ENCODE measurements around the gene GRAMD1B. TPM values are rescaled to one million over a fixed set of nuclear protein-coding genes. Genes with fewer than 3 reads are reported as not detected.
A peak's percentile ranks its signal among the peaks of the same experiment; 100 is the strongest.

The GRAMD1B gene
- total RNA-seq, 3 donors from 2014 or later = 3.2 to 4.4 (median 4.1) TPM

GRCh38 chr11:123580557-123581275 lies 150.6 kb downstream of the GRAMD1B start:
- Histone ChIP-seq H3K4me1 (ENCODE audit: low read depth) (peaks cover 2% of the 10 kb centered on the region), H3K9me3 (no peaks in the 10 kb centered on the region), H3K36me3 (ENCODE audit: low read depth) (no peaks in the 10 kb centered on the region), H3K4me3 (no peak overlapping the region)
- intact Hi-C loops (cut with DNase I, micrococcal nuclease) = loop anchor here (5.0 to 10.0 kb wide), 2 partner anchors 127 to 134 kb away; no protein-coding TSS in a partner anchor
- ATAC-seq (peak; percentile 97), DNase-seq (peak; percentile 66 to 84 (median 74))
- peak; percentile 98 for TF ChIP-seq CTCF (IDR thresholded peaks at IDR 0.05)

- DNase-seq (no peak), ATAC-seq (no peak)
- Histone ChIP-seq H3K36me3 (ENCODE audit: low read depth) (no peaks in the 10 kb centered on the region), H3K4me3 (no peak overlapping the region), H3K9me3 (no peaks in the 10 kb centered on the region), H3K4me1 (ENCODE audit: low read depth) (peaks cover 2% of the 10 kb centered on the region)
- no peak for TF ChIP-seq CTCF (IDR thresholded peaks at IDR 0.05)
- intact Hi-C loops (cut with DNase I, micrococcal nuclease) = loop anchor here (5.0 to 10.0 kb wide), 2 partner anchors 125 to 133 kb away; no protein-coding TSS in a partner anchor
These were observed 151.8 kb downstream of the GRAMD1B start for GRCh38 chr11:123581651-123582399.

- Histone ChIP-seq H3K4me3 (no peak overlapping the region), H3K36me3 (ENCODE audit: low read depth) (no peaks in the 10 kb centered on the region), H3K4me1 (ENCODE audit: low read depth) (peaks cover 9% of the 10 kb centered on the region), H3K9me3 (no peaks in the 10 kb centered on the region)
- intact Hi-C loops (cut with DNase I, micrococcal nuclease) = loop anchor here (5.0 to 10.0 kb wide), 2 partner anchors 124 to 132 kb away; no protein-coding TSS in a partner anchor
- TF ChIP-seq CTCF (IDR thresholded peaks at IDR 0.05) = no peak
- ATAC-seq = no peak
- no peak for DNase-seq
These were observed 153.0 kb downstream of the GRAMD1B start for GRCh38 chr11:123582992-123583504.

GRCh38 chr11:123584186-123584585 lies 154.1 kb downstream of the GRAMD1B start:
- intact Hi-C loops (cut with DNase I, micrococcal nuclease) = loop anchor here (5.0 to 10.0 kb wide), 2 partner anchors 123 to 131 kb away; no protein-coding TSS in a partner anchor
- Histone ChIP-seq H3K9me3 (no peaks in the 10 kb centered on the region), H3K36me3 (ENCODE audit: low read depth) (no peaks in the 10 kb centered on the region), H3K4me3 (no peak overlapping the region), H3K4me1 (ENCODE audit: low read depth) (peaks cover 16% of the 10 kb centered on the region)
- no peak for DNase-seq
- ATAC-seq = no peak
- TF ChIP-seq CTCF (IDR thresholded peaks at IDR 0.05) = no peak

DNA sequence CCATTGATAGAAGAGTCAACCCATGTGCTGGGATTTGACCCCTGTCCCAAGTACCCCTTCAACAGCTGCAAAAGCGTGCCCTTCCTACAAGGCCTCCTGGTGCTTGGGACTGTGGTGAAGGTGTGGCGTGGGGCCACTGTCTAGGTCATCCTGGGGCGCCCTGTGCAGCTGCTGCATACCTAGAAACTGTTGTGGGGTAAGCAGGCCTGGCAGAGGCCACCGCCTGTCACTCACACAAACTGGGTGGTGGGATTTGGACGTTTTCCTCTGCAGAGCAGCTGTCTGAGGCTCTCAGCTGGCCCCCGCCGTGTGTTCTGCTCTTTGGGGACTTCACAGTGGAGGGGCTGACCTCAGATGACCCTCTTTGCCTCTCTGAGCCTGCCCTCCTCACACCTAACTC lies 154.7 kb downstream of the GRAMD1B start:
- TF ChIP-seq CTCF (IDR thresholded peaks at IDR 0.05) = no peak
- intact Hi-C loops (cut with DNase I, micrococcal nuclease) = loop anchor here (5.0 to 10.0 kb wide), 2 partner anchors 123 to 130 kb away; no protein-coding TSS in a partner anchor
- no peak for ATAC-seq
- no peak for DNase-seq
- H3K4me1 ChIP-seq (ENCODE audit: low read depth) = peaks cover 16% of the 10 kb centered on the region
- H3K4me3 ChIP-seq = no peak overlapping the region
- no peaks in the 10 kb centered on the region for H3K9me3 ChIP-seq
- H3K36me3 ChIP-seq (ENCODE audit: low read depth) = no peaks in the 10 kb centered on the region

All from mucosa of descending colon (tissue), 3 donors.